K562 (cell line): ENCODE results near the gene FAM20C.

Experiments
- AFF4 ChIP-seq: sonication (generic); formaldehyde crosslinking; IDR thresholded peaks from 2 replicates; pipeline ENCODE4 v1.8.0; 2023; ENCODE audit warnings: mild to moderate bottlenecking, missing genetic modification reagents
- E2F3 ChIP-seq: fragments of 250-450 bp; sonication (Bioruptor Pico); IDR thresholded peaks from 2 replicates; pipeline ENCODE4 v1.4.0; 2020; ENCODE audit warnings: mild to moderate bottlenecking
- EZH2 ChIP-seq: IDR thresholded peaks from 2 replicates; pipeline ENCODE4 v1.6.1; 2012; ENCODE audit warnings: low read depth, mild to moderate bottlenecking, inconsistent platforms, low read length, borderline replicate concordance
- MECOM ChIP-seq: fragments of 250-450 bp; sonication (Bioruptor Pico); IDR thresholded peaks from 2 replicates; pipeline ENCODE4 v1.8.0; 2022; ENCODE audit warnings: inconsistent platforms
- NFXL1 ChIP-seq: fragments of 450-650 bp; formaldehyde crosslinking; IDR thresholded peaks from 2 replicates; pipeline ENCODE4 v1.4.0; 2021; ENCODE audit warnings: mild to moderate bottlenecking
- PML ChIP-seq: IDR thresholded peaks from 2 replicates; pipeline ENCODE4 v1.6.1; 2012; ENCODE audit warnings: low read length, inconsistent platforms
- ZNF282 ChIP-seq: sonication (generic); formaldehyde crosslinking; IDR thresholded peaks from 2 replicates; pipeline ENCODE4 v1.8.1; 2023; ENCODE audit warnings: missing genetic modification reagents
- ZNF780A ChIP-seq: fragments of 250-450 bp; sonication (Bioruptor Pico); IDR thresholded peaks from 2 replicates; pipeline ENCODE4 v1.5.0; 2021; ENCODE audit warnings: mild to moderate bottlenecking

- TF ChIP-seq AFF4 (CRISPR knock-in tag) (no peak), ZNF780A (CRISPR knock-in tag) (no peak), ZNF282 (CRISPR knock-in tag) (no peak), EZH2 (no peak), MECOM (CRISPR knock-in tag) (no peak), E2F3 (CRISPR knock-in tag) (no peak), PML (no peak), NFXL1 (CRISPR knock-in tag) (no peak)
Measured at GRCh38 chr7:175955-176354, 16.4 kb upstream of the FAM20C start.
